ENCODE data around the gene ZFYVE9.
"Not testable (repeated sequence)": the region's sequence is repeated elsewhere in the genome, so short reads cannot be mapped to it uniquely, and the experiment has no call there.

The ZFYVE9 gene

GRCh38 chr1:52142220-52143183 lies 613 bp downstream of the ZFYVE9 start:
- DNase-seq (ENCODE audit: low spot score) (peak; percentile 22), FAIRE-seq (no peak)

- FAIRE-seq (no peak), DNase-seq (ENCODE audit: low spot score) (no peak)
Observed at GRCh38 chr1:52145137-52145536, 3.2 kb downstream of the ZFYVE9 start.

GRCh38 chr1:52150445-52150844 lies 8.6 kb downstream of the ZFYVE9 start:
- not testable (repeated sequence) for DNase-seq (ENCODE audit: low spot score)

GRCh38 chr1:52150946-52151345 lies 9.1 kb downstream of the ZFYVE9 start:
- FAIRE-seq (no peak), DNase-seq (ENCODE audit: low spot score) (no peak)

More at GRCh38 chr1:52150445-52150844, 8.6 kb downstream of the ZFYVE9 start:
- FAIRE-seq = not testable (repeated sequence)

GRCh38 chr1:52152572-52152971 lies 10.7 kb downstream of the ZFYVE9 start:
- no peak for FAIRE-seq
- DNase-seq (ENCODE audit: low spot score) = no peak

- FAIRE-seq = no peak
- DNase-seq (ENCODE audit: low spot score) = no peak
Observed at GRCh38 chr1:52153010-52153409, 11.1 kb downstream of the ZFYVE9 start.

GRCh38 chr1:52153898-52154297 lies 12.0 kb downstream of the ZFYVE9 start:
- DNase-seq (ENCODE audit: low spot score) = no peak
- FAIRE-seq = no peak

- FAIRE-seq = no peak
- DNase-seq (ENCODE audit: low spot score) = no peak
Observed at GRCh38 chr1:52156460-52156859, 14.6 kb downstream of the ZFYVE9 start.

- FAIRE-seq (no peak), DNase-seq (ENCODE audit: low spot score) (no peak)
Observed at GRCh38 chr1:52157582-52157981, 15.7 kb downstream of the ZFYVE9 start.

- no peak for FAIRE-seq
- no peak for DNase-seq (ENCODE audit: low spot score)
Observed at GRCh38 chr1:52158218-52158617, 16.3 kb downstream of the ZFYVE9 start.

- no peak for DNase-seq (ENCODE audit: low spot score)
- FAIRE-seq = no peak
Observed at GRCh38 chr1:52159033-52159789, 17.3 kb downstream of the ZFYVE9 start.

- FAIRE-seq (no peak), DNase-seq (ENCODE audit: low spot score) (no peak)
Observed at GRCh38 chr1:52162947-52163346, 21.1 kb downstream of the ZFYVE9 start.

GRCh38 chr1:52164604-52165003 lies 22.7 kb downstream of the ZFYVE9 start:
- DNase-seq (ENCODE audit: low spot score) = no peak
- FAIRE-seq = no peak

- FAIRE-seq (no peak), DNase-seq (ENCODE audit: low spot score) (no peak)
Observed at GRCh38 chr1:52166996-52167753, 25.3 kb downstream of the ZFYVE9 start.

GRCh38 chr1:52168373-52169080 lies 26.6 kb downstream of the ZFYVE9 start:
- FAIRE-seq (no peak), DNase-seq (ENCODE audit: low spot score) (no peak)

- not testable (repeated sequence) for FAIRE-seq
Observed at GRCh38 chr1:52171149-52171548, 29.3 kb downstream of the ZFYVE9 start.

GRCh38 chr1:52179073-52179472 lies 37.2 kb downstream of the ZFYVE9 start:
- FAIRE-seq (no peak), DNase-seq (ENCODE audit: low spot score) (no peak)

More at GRCh38 chr1:52171149-52171548, 29.3 kb downstream of the ZFYVE9 start:
- not testable (repeated sequence) for DNase-seq (ENCODE audit: low spot score)

- FAIRE-seq (no peak), DNase-seq (ENCODE audit: low spot score) (no peak)
Observed at GRCh38 chr1:52180176-52180575, 38.3 kb downstream of the ZFYVE9 start.

GRCh38 chr1:52181759-52182158 lies 39.9 kb downstream of the ZFYVE9 start:
- not testable (repeated sequence) for FAIRE-seq; DNase-seq (ENCODE audit: low spot score)

GRCh38 chr1:52182328-52182727 lies 40.4 kb downstream of the ZFYVE9 start:
- DNase-seq (ENCODE audit: low spot score); FAIRE-seq: not testable (repeated sequence)

All from RCC 7860 (cell line).